Panc1 (cell line): ENCODE data around the gene ZNF789. TPM values are rescaled to one million over a fixed set of nuclear protein-coding genes. Genes with fewer than 3 reads are reported as not detected.

Experiments
- ATAC-seq: fragments of 200-7000 bp; cut with Tn5 transposase; 2 replicates; pipeline ENCODE4 v1.9.1; 2020; ENCODE audit warnings: mild to moderate bottlenecking, moderate library complexity
- BruUV-seq: library from RNA; stranded (reverse); fragments of 400-500 nt; replicated peaks from 2 replicates; lab custom pipeline; 2021; lab: Mats Ljungman, UMichigan
- CTCF ChIA-PET: fragments of 300-600 bp; sonication (Branson Sonifier 250); formaldehyde crosslinking; loops from one replicate; lab custom pipeline; 2022; ENCODE audit warnings: antibody characterized with exemption; lab: Charles Lee
- POLR2A ChIA-PET: fragments of 300-600 bp; sonication (Branson Sonifier 250); formaldehyde crosslinking; loops from one replicate; lab custom pipeline; 2022; ENCODE audit warnings: antibody characterized with exemption; lab: Charles Lee
- DNase-seq: peaks from one replicate; pipeline ENCODE4 v3.0.0-alpha.2; 2010; ENCODE audit warnings: low read depth, low spot score
- H3K27ac ChIP-seq: 2 replicates; pipeline ENCODE4 v1.5.1; 2011; ENCODE audit warnings: mild to moderate bottlenecking, low read length, inconsistent platforms
- H3K27me3 ChIP-seq: fragments of 200-500 bp; sonication (Bioruptor generic); 2 replicates; pipeline ENCODE4 v1.6.0; 2014; ENCODE audit warnings: low read length, inconsistent platforms; ENCODE audit not compliant: control insufficient read depth, insufficient read depth
- H3K36me3 ChIP-seq: fragments of 200-500 bp; sonication (Bioruptor generic); 2 replicates; pipeline ENCODE4 v1.5.1; 2014; ENCODE audit warnings: inconsistent platforms, mild to moderate bottlenecking, low read length, moderate library complexity; ENCODE audit not compliant: control insufficient read depth, insufficient read depth
- H3K4me1 ChIP-seq: 2 replicates; pipeline ENCODE4 v1.5.1; 2011; ENCODE audit warnings: inconsistent platforms, mild to moderate bottlenecking, low read length, moderate library complexity; ENCODE audit not compliant: control insufficient read depth, insufficient read depth
- H3K4me3 ChIP-seq, 2 experiments: 2 replicates each; pipeline ENCODE4 v1.5.1; 2011 to 2012; ENCODE audit warnings: low read depth in 2 of 2, low read length in 2 of 2, mild to moderate bottlenecking in 2 of 2, inconsistent platforms in 1 of 2, moderate library complexity in 1 of 2
- H3K9me3 ChIP-seq: fragments of 200-500 bp; sonication (Bioruptor generic); 2 replicates; pipeline ENCODE4 v1.5.1; 2014; ENCODE audit warnings: low read depth, mild to moderate bottlenecking, inconsistent platforms, low read length, moderate library complexity; ENCODE audit not compliant: control insufficient read depth, insufficient read depth
- POLR2AphosphoS5 ChIP-seq: IDR thresholded peaks from 2 replicates; pipeline ENCODE4 v1.6.1; 2012; ENCODE audit warnings: mild to moderate bottlenecking, low read depth, low read length, moderate library complexity
- REST ChIP-seq, 2 experiments: IDR thresholded peaks; 2 replicates each; pipeline ENCODE4 v1.6.1; 2011 to 2012; ENCODE audit warnings: low read depth in 2 of 2, control low read depth in 1 of 2, low read length in 1 of 2, mild to moderate bottlenecking in 1 of 2, moderate library complexity in 1 of 2; ENCODE audit not compliant: insufficient read depth in 1 of 2
- SIN3A ChIP-seq: IDR thresholded peaks from 2 replicates; pipeline ENCODE4 v1.6.1; 2012; ENCODE audit warnings: low read depth, mild to moderate bottlenecking, low read length, moderate library complexity, borderline replicate concordance; ENCODE audit not compliant: insufficient read depth
- TCF7L2 ChIP-seq: IDR thresholded peaks from 2 replicates; pipeline ENCODE4 v1.6.1; 2011; ENCODE audit warnings: mild to moderate bottlenecking, low read depth, low read length, inconsistent platforms
- in situ Hi-C: cut with HindIII; loops from 2 replicates; pipeline ENCODE4 v1.10.0; 2016; ENCODE audit warnings: low sequenced_read_pairs, low pct_unique_long_range_greater_than_20kb
- intact Hi-C: fragments of 100-400 bp; cut with micrococcal nuclease; formaldehyde crosslinking; loops from one replicate; pipeline ENCODE4 v1.10.0; 2022; ENCODE audit not compliant: unreplicated experiment
- total RNA-seq: library from RNA; stranded (reverse); gene quantifications from one replicate; pipeline ENCODE4 v1.2.1, GENCODE V29; 2021; ENCODE audit not compliant: unreplicated experiment
- TF ChIP-seq, protein P1 (sequence below): fragments of 450-650 bp; IDR thresholded peaks from 2 replicates; pipeline ENCODE4 v1.5.1; 2017; ENCODE audit warnings: mild to moderate bottlenecking

ZNF789 gene
- total RNA-seq, 1 experiment from 2014 or later: 15.1 TPM

- CTCF ChIA-PET: interaction anchor here (0.8 to 1.3 kb wide), 2 partner anchors 54 to 764 kb away, joined by 3 to 4 read pairs; partner anchors contain the start of gene ZNF655
- Histone ChIP-seq H3K36me3 (peaks cover 5% of the 10 kb centered on the region; the same call in 1 of the 2 replicates), H3K27me3 (no peaks in the 10 kb centered on the region), H3K4me1 (0 out of 2 replicates have a peak, but pooled peaks cover 3% of the 10 kb centered on the region), H3K4me3 (peak overlapping the region; percentile 80 to 86), H3K9me3 (no peaks in the 10 kb centered on the region), H3K27ac (peak overlapping the region; percentile 97)
- in situ Hi-C loops (no loop called here), intact Hi-C loops (loop anchor here (10.0 kb wide), 1 partner anchor 51 kb away; the partner anchor contains the start of genes FAM200A and ZNF655)
- DNase-seq (no peak), ATAC-seq (peak; percentile 89)
- POLR2A ChIA-PET: interaction anchor here (0.6 to 1.5 kb wide), 2 partner anchors 13 to 54 kb away, joined by 8 to 10 read pairs; partner anchors contain the start of gene ZNF655
- no TSS peak for BruUV-seq
- TF ChIP-seq TCF7L2 (peak; percentile 99), REST (IDR thresholded peaks at IDR 0.05; ENCODE audit: insufficient read depth in 1 of 2, low read depth in 2 of 2, low read length in 1 of 2) (no peak)
Observed at GRCh38 chr7:99504281-99504602, 31.6 kb downstream of the ZNF789 start.

GRCh38 chr7:99504603-99505323 lies 32.1 kb downstream of the ZNF789 start, which contains the start of gene ZKSCAN5:
TSS of gene ZKSCAN5 (plus strand) at chr7:99504662. CDS start at chr7:99506045, 1,383 bp downstream.
- H3K36me3 ChIP-seq: peaks cover 5% of the 10 kb centered on the region; the same call in 1 of the 2 replicates
- 0 out of 2 replicates have a peak, but pooled peaks cover 3% of the 10 kb centered on the region for H3K4me1 ChIP-seq
- H3K4me3 ChIP-seq: peak within 1 kb of the TSS; percentile 80 to 86
- TF ChIP-seq TCF7L2 (peak; percentile 93), SIN3A (no peak; the same call in 1 of the 2 replicates), POLR2AphosphoS5 (peak; percentile 83)
- TF ChIP-seq, protein P1, sequence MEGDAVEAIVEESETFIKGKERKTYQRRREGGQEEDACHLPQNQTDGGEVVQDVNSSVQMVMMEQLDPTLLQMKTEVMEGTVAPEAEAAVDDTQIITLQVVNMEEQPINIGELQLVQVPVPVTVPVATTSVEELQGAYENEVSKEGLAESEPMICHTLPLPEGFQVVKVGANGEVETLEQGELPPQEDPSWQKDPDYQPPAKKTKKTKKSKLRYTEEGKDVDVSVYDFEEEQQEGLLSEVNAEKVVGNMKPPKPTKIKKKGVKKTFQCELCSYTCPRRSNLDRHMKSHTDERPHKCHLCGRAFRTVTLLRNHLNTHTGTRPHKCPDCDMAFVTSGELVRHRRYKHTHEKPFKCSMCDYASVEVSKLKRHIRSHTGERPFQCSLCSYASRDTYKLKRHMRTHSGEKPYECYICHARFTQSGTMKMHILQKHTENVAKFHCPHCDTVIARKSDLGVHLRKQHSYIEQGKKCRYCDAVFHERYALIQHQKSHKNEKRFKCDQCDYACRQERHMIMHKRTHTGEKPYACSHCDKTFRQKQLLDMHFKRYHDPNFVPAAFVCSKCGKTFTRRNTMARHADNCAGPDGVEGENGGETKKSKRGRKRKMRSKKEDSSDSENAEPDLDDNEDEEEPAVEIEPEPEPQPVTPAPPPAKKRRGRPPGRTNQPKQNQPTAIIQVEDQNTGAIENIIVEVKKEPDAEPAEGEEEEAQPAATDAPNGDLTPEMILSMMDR: no peak
- POLR2A ChIA-PET: interaction anchor here (0.5 to 1.5 kb wide), 5 partner anchors 11 to 596 kb away, joined by 3 to 10 read pairs (median 8); partner anchors contain the start of gene ZNF655
- peak within 1 kb of the TSS; percentile 97 for H3K27ac ChIP-seq
- ATAC-seq (peak; percentile 87), DNase-seq (peak; percentile 98)
- no TSS peak for BruUV-seq
- CTCF ChIA-PET: interaction anchor here (0.8 to 1.3 kb wide), 2 partner anchors 54 to 764 kb away, joined by 3 to 4 read pairs; partner anchors contain the start of gene ZNF655
- H3K9me3 ChIP-seq: no peaks in the 10 kb centered on the region
- intact Hi-C loops (loop anchor here (5.0 to 10.0 kb wide), 2 partner anchors 50 to 553 kb away; partner anchors contain the start of genes FAM200A and ZNF655), in situ Hi-C loops (no loop called here)
- no peaks in the 10 kb centered on the region for H3K27me3 ChIP-seq
